ENCODE data around the gene SLC28A1.
"Not testable (repeated sequence)": the region's sequence is repeated elsewhere in the genome, so short reads cannot be mapped to it uniquely, and the experiment has no call there.

The SLC28A1 gene

GRCh38 chr15:84913360-84913723, 28.9 kb downstream of the SLC28A1 start:
- DNase-seq = no peak

GRCh38 chr15:84914351-84914750, 29.9 kb downstream of the SLC28A1 start:
- no peak for DNase-seq

- DNase-seq = no peak
Measured at GRCh38 chr15:84914909-84915605, 30.6 kb downstream of the SLC28A1 start.

- DNase-seq = no peak
Measured at GRCh38 chr15:84915606-84915958, 31.1 kb downstream of the SLC28A1 start.

- no peak for DNase-seq
Measured at GRCh38 chr15:84917452-84917851, 33.0 kb downstream of the SLC28A1 start.

GRCh38 chr15:84919106-84919667, 34.7 kb downstream of the SLC28A1 start:
- DNase-seq = no peak

GRCh38 chr15:84921121-84921520, 36.7 kb downstream of the SLC28A1 start:
- no peak for DNase-seq

- DNase-seq = no peak
Measured at GRCh38 chr15:84922530-84922929, 38.1 kb downstream of the SLC28A1 start.

- DNase-seq = no peak
Measured at GRCh38 chr15:84924077-84924731, 39.7 kb downstream of the SLC28A1 start.

- DNase-seq = not testable (repeated sequence)
Measured at GRCh38 chr15:84924821-84925569, 40.5 kb downstream of the SLC28A1 start.

GRCh38 chr15:84925906-84926305, 41.4 kb downstream of the SLC28A1 start:
- DNase-seq = no peak

GRCh38 chr15:84926491-84927230, 42.2 kb downstream of the SLC28A1 start:
- no peak for DNase-seq

- DNase-seq = no peak
Measured at GRCh38 chr15:84928843-84929168, 44.3 kb downstream of the SLC28A1 start.

GRCh38 chr15:84929795-84930603, 45.5 kb downstream of the SLC28A1 start:
- DNase-seq = no peak

GRCh38 chr15:84934942-84935729, 50.7 kb downstream of the SLC28A1 start:
- no peak for DNase-seq

- no peak for DNase-seq
Measured at GRCh38 chr15:84937144-84937543, 52.7 kb downstream of the SLC28A1 start.

GRCh38 chr15:84938726-84939125, 54.3 kb downstream of the SLC28A1 start:
- DNase-seq = no peak

- DNase-seq = no peak
Measured at GRCh38 chr15:84940399-84940798, 55.9 kb downstream of the SLC28A1 start.

GRCh38 chr15:84942456-84942855, 58.0 kb downstream of the SLC28A1 start:
- DNase-seq = no peak

GRCh38 chr15:84944311-84944710, 59.8 kb downstream of the SLC28A1 start:
- no peak for DNase-seq

- DNase-seq = no peak
Measured at GRCh38 chr15:84944861-84945260, 60.4 kb downstream of the SLC28A1 start.
